ENCODE results near the gene UGT2B10. TPM values are rescaled to one million over a fixed set of nuclear protein-coding genes. Genes with fewer than 3 reads are reported as not detected.

UGT2B10 gene
- total and polyA plus RNA-seq, 2 of the 13 experiments (the other 11 are each of a cell fraction or from before 2014, with no cell fraction given), result 107 to 148 TPM

- TF ChIP-seq MBD4 (IDR thresholded peaks at IDR 0.05; ENCODE audit: borderline replicate concordance, low read length) (no peak; the same call in 1 of the 2 replicates), TCF7 (IDR thresholded peaks at IDR 0.05; ENCODE audit: low read depth) (peak; percentile 11; the same call in 1 of the 2 replicates), ELF4 (CRISPR knock-in tag; IDR thresholded peaks at IDR 0.05; ENCODE audit: borderline replicate concordance) (no peak), CEBPG (CRISPR knock-in tag; IDR thresholded peaks at IDR 0.05) (0 out of 2 replicates have a peak, but pooled peaks have one; percentile 7), ADNP (CRISPR knock-in tag; IDR thresholded peaks at IDR 0.05) (no peak), FOXP1 (IDR thresholded peaks at IDR 0.05) (no peak), FOXP1 (CRISPR knock-in tag; IDR thresholded peaks at IDR 0.05) (0 out of 2 replicates have a peak, but pooled peaks have one; percentile 24), GABPB1 (CRISPR knock-in tag; IDR thresholded peaks at IDR 0.05) (no peak), ZNF776 (CRISPR knock-in tag; IDR thresholded peaks at IDR 0.05) (no peak), RARA (CRISPR knock-in tag; IDR thresholded peaks at IDR 0.05) (no peak), HMG20B (CRISPR knock-in tag; conservative IDR thresholded peaks at IDR 0.05) (no peak), ZNF615 (CRISPR knock-in tag; IDR thresholded peaks at IDR 0.05; ENCODE audit: borderline replicate concordance) (no peak), YEATS4 (CRISPR knock-in tag; IDR thresholded peaks at IDR 0.05; ENCODE audit: borderline replicate concordance) (no peak), ZFYVE20 (CRISPR knock-in tag; IDR thresholded peaks at IDR 0.05; ENCODE audit: borderline replicate concordance, low read depth) (no peak), ZNF460 (CRISPR knock-in tag; IDR thresholded peaks at IDR 0.05; ENCODE audit: borderline replicate concordance) (no peak), FOXO4 (CRISPR knock-in tag; conservative IDR thresholded peaks at IDR 0.05) (no peak), ESRRA (CRISPR knock-in tag; IDR thresholded peaks at IDR 0.05; ENCODE audit: low read depth) (no peak), EP300 (IDR thresholded peaks at IDR 0.05; ENCODE audit: low read depth in 2 of 2, low read length in 2 of 2) (peak in 1 of 2 experiments; percentile 54; a peak in 2 of 4 replicates), EP300 (CRISPR knock-in tag; IDR thresholded peaks at IDR 0.05; ENCODE audit: borderline replicate concordance) (no peak), RXRB (CRISPR knock-in tag; IDR thresholded peaks at IDR 0.05; ENCODE audit: borderline replicate concordance) (0 out of 2 replicates have a peak, but pooled peaks have one; percentile 41), ZNF432 (CRISPR knock-in tag; IDR thresholded peaks at IDR 0.05; ENCODE audit: borderline replicate concordance) (no peak), SATB2 (CRISPR knock-in tag; IDR thresholded peaks at IDR 0.05) (no peak), RXRA (CRISPR knock-in tag; IDR thresholded peaks at IDR 0.05) (no peak), KLF9 (CRISPR knock-in tag; IDR thresholded peaks at IDR 0.05; ENCODE audit: low read depth) (no peak), CBX2 (IDR thresholded peaks at IDR 0.05; ENCODE audit: low read depth, low read length) (no peak), CBX2 (CRISPR knock-in tag; IDR thresholded peaks at IDR 0.05; ENCODE audit: low read depth) (no peak), PCBP1 (IDR thresholded peaks at IDR 0.05; ENCODE audit: borderline replicate concordance, low read depth, low read length) (no peak), ZSCAN9 (CRISPR knock-in tag; IDR thresholded peaks at IDR 0.05; ENCODE audit: borderline replicate concordance) (no peak), KMT2B (CRISPR knock-in tag; IDR thresholded peaks at IDR 0.05) (no peak), RNF219 (CRISPR knock-in tag; IDR thresholded peaks at IDR 0.05) (no peak), FOXM1 (CRISPR knock-in tag; IDR thresholded peaks at IDR 0.05) (no peak), BATF2 (CRISPR knock-in tag; IDR thresholded peaks at IDR 0.05) (no peak)
Observed at GRCh38 chr4:68817386-68817785, 1.6 kb downstream of the UGT2B10 start (continued).
